HL-60/S4 treated with phorbol 12-myristate 13-acetate at 8.2 ng/mL for 4 days and 3 days (cell line): ENCODE results near the gene PPP1CB.

Experiments used
- in situ Hi-C: fragments of 300-500 bp; cut with MboI; formaldehyde crosslinking; loops from 2 replicates; pipeline ENCODE4 v1.15.0; 2022; ENCODE audit warnings: low sequenced_read_pairs

PPP1CB gene

DNA sequence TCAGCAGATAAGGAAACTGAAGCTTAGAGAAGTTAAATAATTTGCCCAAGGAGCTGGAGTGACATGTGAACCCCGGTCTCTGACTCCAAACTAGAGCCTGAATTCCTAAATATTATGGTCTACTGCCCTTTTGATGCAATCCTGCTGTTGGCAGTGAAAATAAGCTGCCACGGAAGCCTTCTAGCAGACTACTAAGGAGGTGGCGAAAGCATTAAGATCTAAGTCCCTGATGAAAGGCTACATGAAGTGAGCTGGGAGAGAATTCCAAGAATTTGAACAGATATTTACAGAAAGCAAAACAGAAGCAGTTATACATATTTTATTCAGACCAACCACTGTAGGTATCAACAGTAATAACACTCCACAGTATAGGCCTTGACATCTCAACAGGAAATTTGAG, 90.4 kb downstream of the PPP1CB start:
- in situ Hi-C loops = no loop called here
